A673 (cell line): ENCODE data around the gene KCNIP2. TPM values are rescaled to one million over a fixed set of nuclear protein-coding genes. Genes with fewer than 3 reads are reported as not detected.
"Not testable (repeated sequence)": the region's sequence is repeated elsewhere in the genome, so short reads cannot be mapped to it uniquely, and the experiment has no call there.

Source experiments
- BruUV-seq: library from RNA; stranded (reverse); fragments of 400-500 nt; replicated peaks from 2 replicates; lab custom pipeline; 2021; lab: Mats Ljungman, UMichigan
- CTCF ChIA-PET: fragments of 300-600 bp; sonication (Branson Sonifier 250); formaldehyde crosslinking; loops from one replicate; lab custom pipeline; 2022; ENCODE audit warnings: antibody characterized with exemption; lab: Charles Lee
- POLR2A ChIA-PET: fragments of 300-600 bp; sonication (Branson Sonifier 250); formaldehyde crosslinking; loops from one replicate; lab custom pipeline; 2022; ENCODE audit warnings: antibody characterized with exemption; ENCODE audit not compliant: low non-redundant PET; lab: Charles Lee
- DNase-seq: peaks from one replicate; pipeline ENCODE4 v3.0.0-alpha.2; 2015; ENCODE audit warnings: low spot score
- H3K27ac ChIP-seq: fragments of 200-600 bp; sonication (generic); 2 replicates; pipeline ENCODE4 v1.5.1; 2016; ENCODE audit warnings: mixed run types, low read depth, mild to moderate bottlenecking, mixed read lengths, antibody characterized with exemption, low read length; ENCODE audit not compliant: poor library complexity, severe bottlenecking
- H3K27me3 ChIP-seq: fragments of 200-600 bp; sonication (generic); replicated peaks from 2 replicates; pipeline ENCODE4 v1.6.1; 2017; ENCODE audit warnings: mixed run types, low read depth, mild to moderate bottlenecking, mixed read lengths, antibody characterized with exemption, low read length; ENCODE audit not compliant: insufficient read depth, poor library complexity
- H3K36me3 ChIP-seq: fragments of 200-600 bp; sonication (generic); 2 replicates; pipeline ENCODE4 v1.6.1; 2016; ENCODE audit warnings: mixed run types, mild to moderate bottlenecking, mixed read lengths, antibody characterized with exemption, low read length; ENCODE audit not compliant: insufficient read depth, poor library complexity, severe bottlenecking
- H3K4me1 ChIP-seq: fragments of 200-600 bp; sonication (generic); 2 replicates; pipeline ENCODE4 v1.6.1; 2017; ENCODE audit warnings: mixed run types, mild to moderate bottlenecking, mixed read lengths, antibody characterized with exemption, low read length; ENCODE audit not compliant: insufficient read depth, poor library complexity, severe bottlenecking
- H3K4me3 ChIP-seq: fragments of 200-600 bp; sonication (generic); 2 replicates; pipeline ENCODE4 v1.5.1; 2016; ENCODE audit warnings: low read depth, mixed run types, mild to moderate bottlenecking, mixed read lengths, low read length; ENCODE audit not compliant: poor library complexity, severe bottlenecking
- H3K9me3 ChIP-seq: fragments of 200-600 bp; sonication (generic); 2 replicates; pipeline ENCODE4 v1.6.1; 2016; ENCODE audit warnings: mixed run types, low read depth, mild to moderate bottlenecking, mixed read lengths, antibody characterized with exemption, low read length; ENCODE audit not compliant: poor library complexity, severe bottlenecking
- EZH2 ChIP-seq: fragments of 200-600 bp; sonication (generic); IDR thresholded peaks from 2 replicates; pipeline ENCODE4 v1.6.1; 2017; ENCODE audit warnings: borderline replicate concordance, low read depth, mild to moderate bottlenecking, mixed read lengths, antibody characterized with exemption, low read length; ENCODE audit not compliant: poor library complexity, severe bottlenecking
- intact Hi-C: fragments of 100-400 bp; cut with micrococcal nuclease; formaldehyde crosslinking; loops from one replicate; pipeline ENCODE4 v1.10.0; 2022; ENCODE audit not compliant: unreplicated experiment
- total RNA-seq: library from RNA; stranded (reverse); gene quantifications from 2 replicates; pipeline ENCODE4 v1.2.3, GENCODE V29; 2021
- TF ChIP-seq, protein P1 (sequence below): fragments of 300-800, 200-600 bp; sonication (generic); conservative IDR thresholded peaks from 2 replicates; pipeline ENCODE4 v1.5.1; 2017; ENCODE audit warnings: low read depth, mild to moderate bottlenecking, antibody characterized with exemption, low read length, moderate library complexity, mixed read lengths

Gene KCNIP2
- total RNA-seq, 1 experiment from 2014 or later = 0.86 TPM

DNA sequence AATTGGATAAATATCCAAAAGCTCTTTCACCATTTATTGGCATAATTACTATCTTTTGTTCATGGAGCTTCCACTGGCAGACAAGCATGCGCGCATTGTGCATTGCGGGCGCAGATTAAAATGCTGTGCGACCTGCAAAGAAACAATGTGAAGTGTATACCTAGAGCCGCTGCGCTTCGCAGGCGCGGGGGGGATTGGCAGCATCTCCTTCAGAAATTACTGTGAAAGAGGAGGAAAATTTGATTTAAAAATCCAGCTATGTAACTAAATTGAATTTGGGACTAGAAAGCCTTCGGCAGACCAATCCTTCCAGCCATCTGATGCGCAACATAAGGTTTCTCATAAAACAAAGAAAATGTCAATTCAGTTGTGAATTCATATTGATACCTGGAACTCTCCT is 50.1 kb downstream of the KCNIP2 start:
- intact Hi-C loops = no loop called here
- no peak overlapping the region for H3K27ac ChIP-seq
- H3K9me3 ChIP-seq = no peaks in the 10 kb centered on the region
- H3K36me3 ChIP-seq = peaks cover 93% of the 10 kb centered on the region
- no peaks in the 10 kb centered on the region for H3K27me3 ChIP-seq
- no peak for DNase-seq
- TF ChIP-seq EZH2 = no peak
- TF ChIP-seq, protein P1, sequence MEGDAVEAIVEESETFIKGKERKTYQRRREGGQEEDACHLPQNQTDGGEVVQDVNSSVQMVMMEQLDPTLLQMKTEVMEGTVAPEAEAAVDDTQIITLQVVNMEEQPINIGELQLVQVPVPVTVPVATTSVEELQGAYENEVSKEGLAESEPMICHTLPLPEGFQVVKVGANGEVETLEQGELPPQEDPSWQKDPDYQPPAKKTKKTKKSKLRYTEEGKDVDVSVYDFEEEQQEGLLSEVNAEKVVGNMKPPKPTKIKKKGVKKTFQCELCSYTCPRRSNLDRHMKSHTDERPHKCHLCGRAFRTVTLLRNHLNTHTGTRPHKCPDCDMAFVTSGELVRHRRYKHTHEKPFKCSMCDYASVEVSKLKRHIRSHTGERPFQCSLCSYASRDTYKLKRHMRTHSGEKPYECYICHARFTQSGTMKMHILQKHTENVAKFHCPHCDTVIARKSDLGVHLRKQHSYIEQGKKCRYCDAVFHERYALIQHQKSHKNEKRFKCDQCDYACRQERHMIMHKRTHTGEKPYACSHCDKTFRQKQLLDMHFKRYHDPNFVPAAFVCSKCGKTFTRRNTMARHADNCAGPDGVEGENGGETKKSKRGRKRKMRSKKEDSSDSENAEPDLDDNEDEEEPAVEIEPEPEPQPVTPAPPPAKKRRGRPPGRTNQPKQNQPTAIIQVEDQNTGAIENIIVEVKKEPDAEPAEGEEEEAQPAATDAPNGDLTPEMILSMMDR = no peak
- H3K4me3 ChIP-seq = no peak overlapping the region
- H3K4me1 ChIP-seq = no peaks in the 10 kb centered on the region
- ChIA-PET POLR2A (no interaction called here), CTCF (no interaction called here)
- no TSS peak for BruUV-seq

DNA sequence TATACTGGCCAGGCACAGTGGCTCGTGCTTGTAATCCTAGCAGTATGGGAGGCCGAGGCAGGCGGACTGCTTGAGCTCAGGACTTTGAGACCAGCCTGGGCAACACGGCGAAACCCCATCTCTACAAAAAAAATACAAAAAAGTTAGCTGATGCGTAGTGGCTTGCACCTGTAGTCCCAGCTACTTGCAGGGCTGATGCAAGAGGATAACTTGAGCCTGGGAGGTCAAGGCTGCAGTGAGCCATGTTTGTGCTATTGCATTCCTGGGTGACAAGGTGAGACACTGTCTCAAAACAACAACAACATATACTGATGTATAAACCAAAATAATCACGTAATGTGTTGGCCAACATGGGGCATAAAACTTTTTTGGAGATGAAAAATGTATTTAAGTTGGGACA is 53.9 kb downstream of the KCNIP2 start:
- intact Hi-C loops = no loop called here
- no TSS peak for BruUV-seq
- ChIA-PET POLR2A (interaction anchor here (0.6 kb wide), 1 partner anchor 475 kb away, joined by 19 read pairs; no protein-coding TSS in a partner anchor), CTCF (no interaction called here)
- Histone ChIP-seq H3K9me3 (no peaks in the 10 kb centered on the region), H3K27ac (no peak overlapping the region), H3K36me3 (peaks cover 90% of the 10 kb centered on the region), H3K4me1 (no peaks in the 10 kb centered on the region), H3K27me3 (no peaks in the 10 kb centered on the region), H3K4me3 (no peak overlapping the region)
- DNase-seq = no peak
- TF ChIP-seq, protein P1 = no peak
- no peak for TF ChIP-seq EZH2

DNA sequence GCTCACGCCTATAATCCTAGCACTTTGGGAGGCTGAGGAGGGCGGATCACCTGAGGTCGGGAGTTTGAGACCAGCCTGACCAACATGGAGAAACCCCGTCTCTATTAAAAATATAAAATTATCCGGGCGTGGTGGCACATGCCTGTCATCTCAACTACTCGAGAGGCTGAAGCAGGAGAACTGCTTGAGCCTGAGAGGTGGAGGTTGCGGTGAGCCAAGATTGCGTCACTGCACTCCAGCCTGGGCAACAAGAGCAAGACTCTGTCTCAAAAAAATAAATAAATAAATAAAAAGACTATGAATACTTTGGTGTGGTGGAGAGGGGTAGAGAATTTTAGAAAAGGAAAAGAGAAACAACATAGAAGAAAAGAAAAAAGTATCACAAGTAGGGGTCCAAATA is 54.4 kb downstream of the KCNIP2 start:
- H3K4me1 ChIP-seq, CTCF ChIA-PET, H3K4me3 ChIP-seq, intact Hi-C loops, H3K27ac ChIP-seq, H3K9me3 ChIP-seq, H3K27me3 ChIP-seq, DNase-seq, BruUV-seq: not testable (repeated sequence)
- peaks cover 90% of the 10 kb centered on the region for H3K36me3 ChIP-seq
- POLR2A ChIA-PET = interaction anchor here (0.6 kb wide), 1 partner anchor 475 kb away, joined by 19 read pairs; no protein-coding TSS in a partner anchor

DNA sequence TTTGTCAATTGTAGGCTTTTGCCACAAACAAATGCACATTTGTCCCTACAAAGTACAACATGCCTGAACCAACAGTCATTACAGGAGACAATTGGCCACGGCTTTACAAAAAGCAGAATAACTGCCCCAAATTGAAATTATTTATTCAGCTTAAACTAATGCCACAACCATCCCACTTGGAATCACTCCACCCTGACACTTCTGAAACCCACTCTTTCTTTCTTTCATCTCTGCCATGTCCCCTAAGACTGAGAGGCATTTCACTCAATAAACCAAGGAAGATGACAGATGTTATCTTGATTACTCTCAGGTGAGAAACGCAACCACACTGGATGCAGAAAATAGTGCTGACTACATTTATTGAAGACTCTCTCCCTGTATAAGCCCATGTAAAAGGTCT is 57.8 kb downstream of the KCNIP2 start:
- no peak for DNase-seq
- H3K27ac ChIP-seq = no peak overlapping the region
- intact Hi-C loops = no loop called here
- TSS peak; percentile 41 for BruUV-seq
- no peaks in the 10 kb centered on the region for H3K9me3 ChIP-seq
- H3K4me3 ChIP-seq = no peak overlapping the region
- TF ChIP-seq EZH2 = no peak
- TF ChIP-seq, protein P1 = no peak
- POLR2A ChIA-PET = no interaction called here
- no peaks in the 10 kb centered on the region for H3K27me3 ChIP-seq
- CTCF ChIA-PET = interaction anchor here (0.6 kb wide), 1 partner anchor 35 kb away, joined by 3 read pairs; no protein-coding TSS in a partner anchor
- peaks cover 22% of the 10 kb centered on the region for H3K4me1 ChIP-seq
- H3K36me3 ChIP-seq = peaks cover 62% of the 10 kb centered on the region
